Stimulated activated CD4-positive, alpha-beta T cell treated with anti-CD3 and anti-CD28 coated beads, Interleukin-1b, Interleukin-23, amount 100 ng/mL, for 48 hours (primary cell): Measurements from ENCODE around the gene TNFAIP8L3.
"Not testable (repeated sequence)": the region's sequence is repeated elsewhere in the genome, so short reads cannot be mapped to it uniquely, and the experiment has no call there.

Experiments
- DNase-seq: peaks from one replicate; pipeline ENCODE4 v3.0.0-alpha.2; 2020

TNFAIP8L3 gene

DNA sequence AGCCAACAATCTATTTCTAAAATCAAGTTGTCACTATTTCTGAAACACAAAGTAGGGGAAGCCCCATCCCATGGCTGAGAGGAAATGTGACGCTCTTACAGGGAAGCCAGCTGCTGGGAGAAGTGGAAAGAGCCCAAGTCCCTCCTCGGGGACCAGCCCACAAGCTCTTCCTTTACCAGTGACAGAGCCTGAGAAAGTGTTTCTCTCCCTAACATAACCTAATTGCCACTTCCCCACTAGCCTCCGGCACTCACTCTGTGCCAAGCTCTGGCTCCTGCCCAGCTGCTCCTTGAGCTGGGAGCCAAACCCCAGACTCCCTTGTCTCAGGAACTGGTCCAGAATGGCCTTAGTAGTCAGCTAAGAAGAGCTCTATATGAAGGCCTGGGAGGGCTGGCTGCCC is 42.9 kb downstream of the TNFAIP8L3 start:
- DNase-seq = no peak

DNA sequence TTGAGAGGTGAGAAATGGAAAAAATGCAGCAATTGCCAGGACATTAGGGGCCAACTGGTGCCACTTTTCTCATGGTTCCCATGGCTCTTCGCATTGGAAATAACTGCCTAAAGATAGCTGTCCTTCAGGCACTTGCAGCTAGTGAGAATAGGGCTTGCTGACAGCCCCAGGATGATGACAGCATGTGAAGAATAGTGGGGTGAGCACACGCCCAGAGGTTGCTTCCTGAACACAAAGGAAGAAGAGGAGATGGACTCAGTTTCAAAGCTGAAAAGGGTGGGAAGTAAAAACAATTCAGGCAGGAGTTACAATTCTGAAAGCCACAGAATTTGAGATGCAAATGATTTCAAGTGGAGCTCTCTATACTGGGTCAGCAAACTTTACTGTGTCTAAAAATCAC is 45.6 kb downstream of the TNFAIP8L3 start:
- DNase-seq = no peak

- DNase-seq = no peak
Measured at GRCh38 chr15:51048308-51048707, 46.4 kb downstream of the TNFAIP8L3 start.

- no peak for DNase-seq
Measured at GRCh38 chr15:51046799-51047449, 47.8 kb downstream of the TNFAIP8L3 start.

- no peak for DNase-seq
Measured at GRCh38 chr15:51046016-51046415, 48.7 kb downstream of the TNFAIP8L3 start.

DNA sequence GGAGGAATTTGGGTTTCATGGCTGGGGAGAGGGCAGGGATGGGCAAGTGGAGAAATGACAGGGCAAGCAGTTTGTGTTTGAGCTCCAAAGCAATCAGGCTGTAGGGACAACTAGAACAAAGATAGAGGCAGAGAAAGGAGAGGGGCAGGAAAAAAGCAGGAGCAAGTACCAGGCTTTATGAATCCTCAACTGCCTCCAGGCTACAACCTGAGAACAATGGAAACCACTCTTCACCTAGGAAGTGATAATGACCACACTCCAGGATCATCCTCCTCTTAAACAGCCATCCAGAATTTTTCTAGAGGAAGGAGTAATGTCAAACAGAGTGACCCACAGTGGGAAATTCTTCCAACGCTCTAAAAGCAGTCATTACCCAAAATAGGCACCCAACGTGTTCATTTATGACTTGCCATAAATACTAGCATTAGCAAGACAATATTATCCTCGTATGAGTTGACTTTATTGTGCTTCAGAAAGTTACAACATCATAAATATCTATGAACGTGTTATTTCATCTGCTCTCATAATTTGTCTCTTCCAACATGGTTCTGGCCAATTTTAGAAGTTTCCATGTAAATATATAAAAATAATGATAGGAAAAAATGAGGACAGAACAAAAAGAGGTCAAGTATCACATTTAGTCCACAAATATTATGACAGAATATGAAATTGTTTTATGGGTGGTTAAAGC is 50.5 kb downstream of the TNFAIP8L3 start:
- no peak for DNase-seq

GRCh38 chr15:51038974-51039319 is 55.8 kb downstream of the TNFAIP8L3 start:
- no peak for DNase-seq

DNA sequence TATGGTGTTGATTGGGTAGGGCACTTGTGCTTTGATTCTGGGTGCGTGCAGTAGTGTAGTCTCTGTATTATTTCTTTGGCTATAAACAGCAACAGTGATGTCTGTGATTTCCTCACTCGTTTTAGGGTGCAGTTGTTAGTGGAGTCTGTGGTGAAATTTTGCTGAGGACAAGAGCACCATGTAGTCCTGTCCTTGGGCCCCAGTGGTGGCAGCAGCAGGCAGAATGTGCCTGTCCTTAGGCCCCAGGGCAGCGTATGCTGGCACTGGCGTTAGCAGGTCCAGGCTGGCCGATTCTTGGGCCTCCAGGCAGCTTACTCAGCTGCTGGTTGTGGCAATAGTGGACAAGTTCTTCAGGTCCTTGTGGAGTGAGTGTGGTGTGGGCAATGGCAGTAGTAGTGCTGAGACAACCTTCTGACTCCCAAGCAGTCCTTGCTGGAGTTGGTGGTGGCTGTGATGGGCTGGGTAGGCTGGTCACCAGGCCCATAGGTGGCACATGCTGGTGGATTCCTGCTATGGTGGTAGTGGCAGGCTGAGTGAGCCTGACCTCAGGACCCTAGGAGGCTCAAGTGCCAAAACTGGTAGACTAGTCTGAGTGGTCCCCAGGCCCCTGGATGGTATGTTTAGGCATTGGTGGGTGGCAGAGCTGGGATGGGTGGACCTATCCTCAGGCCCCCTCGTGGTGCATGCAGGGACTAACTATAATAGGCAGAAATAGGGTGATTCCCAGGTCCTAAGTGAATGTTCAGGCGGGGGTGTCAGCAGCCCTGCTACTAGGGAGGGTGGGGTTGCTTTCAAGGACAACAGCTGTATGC is 56.3 kb downstream of the TNFAIP8L3 start:
- DNase-seq = no peak

DNA sequence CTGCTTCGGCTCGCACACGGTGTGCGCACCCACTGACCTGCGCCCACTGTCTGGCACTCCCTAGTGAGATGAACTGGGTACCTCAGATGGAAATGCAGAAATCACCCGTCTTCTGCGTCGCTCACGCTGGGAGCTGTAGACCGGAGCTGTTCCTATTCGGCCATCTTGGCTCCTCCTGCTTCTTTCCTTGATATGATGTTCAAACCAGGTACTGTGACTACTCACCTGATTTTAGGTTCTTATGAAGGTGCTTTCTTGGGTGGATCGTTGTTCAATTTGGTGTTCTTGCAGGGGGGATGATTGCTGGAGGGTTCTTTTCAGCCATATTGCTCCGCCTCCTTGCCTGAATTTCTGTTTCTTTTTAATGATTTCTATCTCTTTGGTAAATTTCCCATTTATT is 57.2 kb downstream of the TNFAIP8L3 start:
- not testable (repeated sequence) for DNase-seq

- DNase-seq = no peak
Measured at GRCh38 chr15:51030649-51031316, 63.9 kb downstream of the TNFAIP8L3 start.

DNA sequence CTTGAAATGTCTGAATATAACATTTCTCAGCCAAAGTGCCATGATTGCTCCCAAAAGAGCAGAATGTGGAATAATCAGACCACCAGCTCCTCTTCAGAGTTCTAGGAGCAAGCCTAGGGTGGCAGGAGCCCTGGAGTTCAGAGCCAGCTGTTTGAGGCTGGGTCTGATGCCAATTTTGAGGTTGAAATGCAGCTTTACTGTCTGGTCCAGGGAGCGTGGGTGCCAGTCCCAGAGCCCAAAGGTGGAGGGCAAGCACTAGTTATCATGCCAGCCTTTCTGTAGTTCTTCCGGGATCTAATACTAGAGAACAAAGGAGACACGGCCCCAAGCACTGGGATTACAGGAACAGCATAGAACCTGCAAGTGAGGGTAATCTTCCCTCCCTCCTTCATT is 69.3 kb downstream of the TNFAIP8L3 start:
- no peak for DNase-seq

- DNase-seq = no peak
Measured at GRCh38 chr15:51024735-51025453, 69.8 kb downstream of the TNFAIP8L3 start.

- DNase-seq = no peak
Measured at GRCh38 chr15:51023499-51023898, 71.2 kb downstream of the TNFAIP8L3 start.

DNA sequence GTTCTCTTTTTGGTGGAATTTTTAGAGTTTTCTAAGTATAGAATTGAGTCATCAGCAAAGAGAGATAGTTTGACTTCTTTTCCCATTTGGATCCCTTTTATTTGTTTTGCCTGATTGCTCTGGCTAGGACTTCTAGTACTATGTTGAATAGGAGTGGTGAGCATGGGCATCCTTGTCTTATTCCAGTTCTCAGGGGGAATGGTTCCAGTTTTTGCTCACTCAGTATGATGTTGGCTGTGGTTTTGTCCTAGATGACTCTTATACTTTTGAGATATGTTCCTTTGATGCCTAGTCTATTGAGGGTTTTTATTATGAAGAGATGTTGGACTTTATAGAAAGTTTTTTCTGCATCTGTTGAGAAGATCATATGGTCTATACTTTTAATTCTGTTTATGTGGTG is 72.5 kb downstream of the TNFAIP8L3 start:
- no peak for DNase-seq

DNA sequence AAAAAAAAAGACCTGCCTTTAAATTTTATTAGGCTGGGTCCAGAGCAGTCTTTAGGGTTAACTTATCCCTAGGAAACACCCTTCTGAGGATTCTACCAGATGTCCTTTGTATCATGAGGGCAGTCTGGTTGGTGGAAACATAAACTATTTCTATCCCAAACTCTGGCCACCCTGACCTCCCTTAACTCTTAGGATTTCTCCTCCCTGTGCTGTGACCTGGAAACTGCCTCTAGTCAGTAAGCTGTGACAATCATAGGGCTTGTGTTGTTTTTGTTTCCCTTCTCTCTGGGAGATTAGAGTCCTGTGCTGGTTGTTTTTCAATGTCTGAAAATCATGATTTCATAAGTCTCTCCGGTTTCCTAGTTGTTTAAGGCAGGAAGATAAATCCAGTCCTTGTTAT is 78.1 kb downstream of the TNFAIP8L3 start:
- no peak for DNase-seq

GRCh38 chr15:51011212-51011611 is 83.5 kb downstream of the TNFAIP8L3 start:
- no peak for DNase-seq

- DNase-seq = no peak
Measured at GRCh38 chr15:51007131-51007666, 87.5 kb downstream of the TNFAIP8L3 start.
